RWPE1 (cell line): ENCODE results near the gene TNFSF9.

ENCODE experiments used
- CTCF ChIA-PET: fragments of 350-600 bp; sonication (Branson Sonifier 250); formaldehyde crosslinking; extraction: SDS; loops from one replicate; lab custom pipeline; 2021; lab: Yijun Ruan, JAX
- POLR2A ChIA-PET: fragments of 400-600 bp; formaldehyde crosslinking; extraction: SDS; loops from one replicate; lab custom pipeline; 2020; ENCODE audit warnings: antibody characterized with exemption; ENCODE audit not compliant: low non-redundant PET; lab: Yijun Ruan, JAX
- DNase-seq: peaks from one replicate; pipeline ENCODE4 v3.0.0; 2012; ENCODE audit warnings: low spot score
- H3K27ac ChIP-seq: fragments of 450-650 bp; 2 replicates; pipeline ENCODE4 v1.5.1; 2017
- CTCF ChIP-seq: fragments of 450-650 bp; conservative IDR thresholded peaks from 2 replicates; pipeline ENCODE4 v1.5.1; 2017; ENCODE audit warnings: low read depth, mild to moderate bottlenecking

TNFSF9 gene

GRCh38 chr19:6489278-6490061 is 41.4 kb upstream of the TNFSF9 start:
- TF ChIP-seq CTCF = no peak
- POLR2A ChIA-PET = no interaction called here
- H3K27ac ChIP-seq = no peak overlapping the region
- CTCF ChIA-PET = interaction anchor here (0.7 kb wide), 1 partner anchor 363 kb away, joined by 3 read pairs; no protein-coding TSS in a partner anchor
- no peak for DNase-seq

DNA sequence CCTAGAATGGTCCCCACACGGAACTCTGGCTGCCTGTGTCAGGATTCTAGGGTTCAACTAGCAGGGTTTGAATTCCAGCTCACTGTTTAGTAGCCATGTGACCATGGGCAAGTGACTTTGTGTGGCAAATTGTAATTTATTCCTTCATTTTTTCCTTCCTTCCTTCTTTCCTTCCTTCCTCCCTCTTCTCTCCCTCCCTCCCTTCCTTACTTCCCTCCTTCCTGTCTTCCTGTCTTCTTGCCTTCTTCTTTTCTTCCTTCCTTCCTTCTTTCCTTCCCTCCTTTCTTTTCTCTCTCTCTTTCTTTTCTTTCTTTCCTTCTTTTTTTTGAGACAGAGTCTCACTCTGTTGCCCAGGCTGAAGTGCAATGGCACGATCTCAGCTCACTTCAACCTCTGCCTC is 40.7 kb upstream of the TNFSF9 start:
- no peak overlapping the region for H3K27ac ChIP-seq
- POLR2A ChIA-PET = no interaction called here
- no peak for TF ChIP-seq CTCF
- DNase-seq = no peak
- CTCF ChIA-PET = interaction anchor here (0.7 kb wide), 1 partner anchor 364 kb away, joined by 3 read pairs; no protein-coding TSS in a partner anchor

DNA sequence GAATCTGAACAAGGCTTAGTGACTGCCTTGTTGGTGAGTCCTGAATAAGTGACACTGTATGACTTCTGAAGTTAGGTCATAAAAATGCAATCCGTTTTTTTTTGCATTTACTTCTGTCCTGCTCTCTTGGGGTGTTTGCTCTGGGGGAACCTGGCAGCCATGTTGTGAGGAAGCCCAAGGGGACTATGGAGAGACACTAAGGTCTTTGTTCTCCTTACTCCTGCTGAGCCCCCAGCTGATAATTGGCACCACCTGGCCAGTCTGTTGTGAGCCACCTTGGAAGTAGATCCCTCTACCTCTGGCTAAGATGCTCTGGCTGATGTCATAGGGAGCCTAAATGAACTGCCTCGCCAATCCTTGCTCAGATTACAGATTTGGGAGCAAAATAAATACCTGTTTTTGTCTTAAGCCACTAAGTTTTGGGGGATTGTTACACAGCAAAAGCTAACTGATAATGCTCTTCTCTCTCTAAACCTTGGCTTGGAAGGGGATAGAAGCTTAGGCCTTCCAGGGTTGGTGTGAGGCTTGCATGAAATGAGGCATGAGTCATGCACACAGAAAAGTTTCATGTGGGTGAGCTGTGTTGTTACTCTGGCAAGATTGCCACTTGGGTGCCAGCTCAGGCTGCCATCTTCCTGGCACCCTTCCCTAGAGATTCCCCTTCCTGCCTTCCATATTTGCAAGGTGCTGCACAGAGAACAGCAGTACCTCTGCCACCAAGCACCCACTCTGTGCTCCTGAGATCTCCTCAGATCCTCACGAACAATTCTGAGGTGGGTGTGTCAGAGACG is 38.8 kb upstream of the TNFSF9 start:
- ChIA-PET CTCF (interaction anchor here (0.6 kb wide), 1 partner anchor 112 kb away, joined by 3 read pairs; no protein-coding TSS in a partner anchor), POLR2A (no interaction called here)
- H3K27ac ChIP-seq = no peak overlapping the region
- no peak for TF ChIP-seq CTCF
- DNase-seq = no peak

DNA sequence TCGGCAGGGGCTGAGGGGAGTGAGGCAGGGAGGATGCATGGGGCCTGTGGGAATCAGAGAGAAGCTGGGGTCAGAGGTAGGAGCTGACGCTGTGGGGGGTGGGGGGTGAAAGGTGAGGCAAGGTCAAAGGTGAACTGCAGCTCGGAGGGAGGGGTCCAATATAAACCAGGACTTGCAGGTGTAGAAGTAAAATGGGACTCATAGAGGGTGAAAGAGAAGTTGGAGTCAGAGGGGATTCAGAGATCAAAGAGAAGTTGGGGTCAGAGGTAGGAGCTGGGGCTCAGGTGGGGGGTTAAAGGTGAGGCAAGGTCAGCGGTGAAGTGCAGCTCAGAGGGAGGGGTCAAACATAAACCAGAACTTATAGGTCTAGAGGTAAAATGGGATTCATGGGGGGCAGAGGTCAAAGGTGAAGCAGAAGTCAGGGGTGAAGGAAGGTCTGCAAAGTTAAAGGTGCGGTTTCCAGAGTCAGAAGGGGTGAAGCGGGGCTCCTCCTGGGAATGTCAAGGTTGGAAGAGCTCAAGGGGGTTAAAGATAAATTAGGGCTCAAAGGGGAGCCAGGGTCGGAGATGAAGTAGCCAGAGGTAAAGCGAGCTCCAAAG is 36.3 kb upstream of the TNFSF9 start:
- H3K27ac ChIP-seq = no peak overlapping the region
- POLR2A ChIA-PET = no interaction called here
- no peak for TF ChIP-seq CTCF
- CTCF ChIA-PET = no interaction called here
- DNase-seq = no peak

DNA sequence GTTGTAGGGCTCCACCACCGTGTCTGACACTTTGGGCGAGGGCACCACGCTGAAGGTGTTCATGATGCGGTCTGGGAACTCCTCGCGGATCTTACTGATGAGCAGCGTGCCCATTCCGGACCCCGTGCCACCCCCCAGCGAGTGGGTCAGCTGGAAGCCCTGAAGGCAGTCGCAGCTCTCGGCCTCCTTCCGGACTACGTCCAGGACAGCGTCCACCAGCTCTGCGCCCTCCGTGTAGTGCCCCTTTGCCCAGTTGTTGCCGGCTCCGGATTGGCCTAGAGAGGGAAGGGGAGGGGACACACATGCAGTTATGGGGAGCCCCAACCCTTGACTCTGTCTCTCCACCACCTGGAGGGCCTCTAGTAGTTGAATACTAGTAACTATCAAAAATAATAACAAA is 34.9 kb upstream of the TNFSF9 start:
- DNase-seq = no peak
- ChIA-PET POLR2A (no interaction called here), CTCF (no interaction called here)
- H3K27ac ChIP-seq = no peak overlapping the region
- TF ChIP-seq CTCF = no peak

- DNase-seq = no peak
- POLR2A ChIA-PET = no interaction called here
- CTCF ChIA-PET = no interaction called here
- TF ChIP-seq CTCF = no peak
- H3K27ac ChIP-seq = no peak overlapping the region
Observed at GRCh38 chr19:6498294-6499036, 32.4 kb upstream of the TNFSF9 start.
